A204.1 (cell line): ENCODE data around the gene MACO1.
"Not testable (repeated sequence)": the region's sequence is repeated elsewhere in the genome, so short reads cannot be mapped to it uniquely, and the experiment has no call there.

Source experiments
- FAIRE-seq: peaks from 2 replicates; lab custom pipeline; 2012; peaks lifted over from hg19 to GRCh38; lab: Jason Lieb, UNC

The MACO1 gene

DNA sequence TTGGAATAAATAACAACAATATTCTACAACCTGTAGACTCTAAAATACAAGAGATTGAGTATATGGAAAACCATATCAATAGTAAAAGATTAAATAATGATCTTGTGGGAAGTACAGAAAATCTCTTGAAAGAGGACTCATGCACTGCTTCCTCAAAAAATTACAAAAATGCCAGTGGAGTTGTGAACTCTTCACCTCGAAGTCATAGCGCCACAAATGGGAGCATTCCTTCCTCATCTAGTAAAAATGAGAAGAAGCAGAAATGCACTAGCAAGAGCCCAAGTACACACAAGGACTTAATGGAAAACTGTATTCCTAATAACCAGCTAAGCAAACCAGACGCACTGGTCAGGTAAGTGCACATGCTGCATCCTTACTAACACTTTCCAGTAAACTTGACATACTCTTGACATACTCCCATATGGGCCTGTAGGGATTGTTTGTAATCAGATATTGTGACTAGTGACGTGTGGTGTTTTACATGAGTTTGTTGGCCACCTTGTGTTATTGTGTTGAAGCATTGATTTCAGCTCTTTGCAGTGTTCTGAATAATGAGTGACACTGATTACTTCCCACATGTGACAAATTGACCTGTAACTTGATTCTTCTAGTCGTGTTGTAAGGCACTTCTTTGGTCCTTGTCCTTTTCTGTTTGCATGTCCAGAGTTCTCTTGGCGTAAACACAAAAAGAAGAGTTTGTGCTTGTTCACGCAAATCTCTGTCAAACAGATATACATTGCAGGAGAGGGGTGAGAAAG, 28.0 kb downstream of the MACO1 start:
- no peak for FAIRE-seq

DNA sequence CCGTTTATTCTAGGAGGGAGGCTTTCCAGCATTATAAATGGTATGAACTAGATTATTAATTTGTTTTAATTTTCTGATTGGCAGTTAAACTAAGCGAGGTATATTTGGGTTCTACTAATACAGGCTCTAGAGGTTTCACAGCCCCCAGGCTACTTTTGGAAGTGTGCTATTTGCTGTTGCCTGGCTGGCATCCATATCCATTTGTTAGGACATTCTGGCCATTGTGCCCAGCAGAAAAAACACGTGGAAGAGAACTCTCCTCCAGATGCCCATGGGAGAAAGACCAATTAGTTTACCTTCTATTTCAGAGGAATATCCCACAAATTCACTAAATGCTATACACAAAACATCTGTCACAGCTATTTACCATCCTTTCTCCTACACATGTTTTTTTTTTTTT, 29.3 kb downstream of the MACO1 start:
- no peak for FAIRE-seq

DNA sequence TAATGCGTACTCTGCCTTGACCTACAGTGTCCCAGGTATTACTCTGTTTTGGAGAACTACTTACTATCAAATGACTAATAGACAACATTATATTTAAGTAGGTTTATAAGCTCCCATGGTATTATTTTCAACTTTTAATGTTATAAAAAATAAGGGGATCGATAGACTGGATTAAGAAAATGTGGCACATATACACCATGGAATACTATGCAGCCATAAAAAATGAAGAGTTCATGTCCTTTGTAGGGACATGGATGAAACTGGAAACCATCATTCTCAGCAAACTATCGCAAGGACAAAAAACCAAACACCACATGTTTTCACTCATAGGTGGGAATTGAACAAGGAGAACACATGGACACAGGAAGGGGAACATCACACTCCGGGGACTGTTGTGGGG, 30.1 kb downstream of the MACO1 start:
- not testable (repeated sequence) for FAIRE-seq

DNA sequence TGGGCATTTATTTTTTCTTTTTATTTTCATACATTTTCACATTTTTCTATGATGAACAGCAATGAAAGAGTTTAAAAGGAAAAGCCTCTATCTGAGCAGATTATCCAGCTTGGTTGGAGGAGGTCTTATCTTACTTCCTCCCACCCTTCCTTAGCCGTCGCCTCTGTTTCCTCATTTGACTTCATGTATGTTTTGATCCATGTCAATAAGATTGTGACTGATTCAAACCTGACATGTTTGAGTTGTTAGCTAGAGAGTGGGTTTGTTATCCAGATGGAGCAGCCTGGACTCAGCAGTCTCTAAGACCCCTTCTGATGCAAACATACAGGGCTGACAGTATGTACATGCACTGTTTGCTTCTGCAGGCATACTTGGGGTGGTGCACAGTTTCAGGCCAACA, 31.2 kb downstream of the MACO1 start:
- FAIRE-seq, result no peak

DNA sequence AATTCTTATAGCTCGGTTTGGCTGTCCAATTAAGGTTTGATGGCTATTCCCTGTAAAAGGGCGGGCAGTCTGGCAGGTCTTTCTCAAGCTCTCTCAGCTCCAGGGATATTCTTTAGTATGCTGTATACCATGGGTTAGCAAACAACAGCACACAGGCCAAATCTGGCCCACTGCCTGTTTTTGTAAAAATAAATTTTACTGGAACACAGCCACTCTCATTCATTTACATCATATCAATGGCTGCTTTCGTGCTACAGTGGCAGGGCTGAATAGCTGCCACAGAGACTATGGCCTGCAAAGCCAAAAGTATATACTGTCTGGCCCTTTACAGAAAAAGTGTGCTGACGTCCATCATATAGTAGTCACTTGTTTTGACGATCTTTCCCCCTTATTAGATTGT, 32.0 kb downstream of the MACO1 start:
- no peak for FAIRE-seq

DNA sequence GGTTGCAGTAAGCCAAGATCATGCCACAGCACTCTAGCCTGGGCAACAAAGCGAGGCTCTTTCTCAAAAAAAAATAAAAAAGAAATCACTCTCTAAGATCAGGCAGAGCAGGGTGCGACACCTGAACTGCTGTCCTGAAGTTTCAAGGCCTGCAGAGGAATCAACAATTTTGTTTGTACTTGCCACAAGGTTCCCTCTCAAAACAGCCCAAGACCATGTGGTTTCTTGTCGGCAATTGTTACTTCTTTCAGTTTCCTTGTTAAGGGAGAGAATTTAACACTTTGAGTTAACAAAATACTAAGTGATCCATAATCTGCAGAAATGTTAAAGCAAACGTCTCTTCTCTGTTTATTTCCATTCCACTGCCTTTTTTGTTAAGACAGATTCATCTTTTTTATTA, 36.5 kb downstream of the MACO1 start:
- FAIRE-seq, result no peak

DNA sequence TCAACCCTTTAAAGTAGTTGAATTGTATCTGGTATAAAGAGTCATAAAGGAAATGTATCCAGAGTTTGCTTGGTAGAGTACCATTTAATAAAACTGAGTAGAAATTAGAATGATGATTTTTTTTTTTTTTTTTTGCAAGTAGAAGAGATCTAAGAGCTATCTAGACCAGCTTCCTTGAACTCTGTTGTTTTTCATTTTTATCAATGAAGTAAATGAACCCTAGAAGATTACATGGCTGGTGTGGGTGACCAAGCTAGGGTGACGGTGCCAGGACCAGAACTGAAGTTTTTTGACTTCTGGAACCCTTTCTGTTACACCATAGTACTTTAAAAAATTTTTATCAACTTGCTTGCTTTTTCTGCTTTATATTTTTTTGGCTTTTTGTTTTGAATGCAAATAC, 36.9 kb downstream of the MACO1 start:
- no peak for FAIRE-seq

DNA sequence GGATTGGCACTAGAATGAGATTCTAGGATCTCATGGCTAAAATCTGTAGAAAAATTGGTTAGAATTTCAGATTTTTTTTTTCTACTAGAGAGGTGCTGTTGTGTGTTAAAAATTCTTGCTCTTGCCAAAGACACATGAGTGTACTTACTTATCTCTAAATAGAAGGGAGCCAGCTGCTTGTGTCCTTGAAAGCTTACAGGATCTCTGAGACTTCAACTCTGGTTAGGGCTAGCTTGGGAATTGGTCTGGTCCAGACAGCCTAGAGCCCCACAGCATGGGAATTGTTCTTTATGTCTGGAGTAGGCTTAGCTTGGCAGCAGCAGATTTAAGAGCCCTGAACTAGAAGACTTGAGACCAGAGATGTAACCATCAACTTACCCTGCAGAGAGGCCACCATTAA, 37.3 kb downstream of the MACO1 start:
- FAIRE-seq, result no peak

DNA sequence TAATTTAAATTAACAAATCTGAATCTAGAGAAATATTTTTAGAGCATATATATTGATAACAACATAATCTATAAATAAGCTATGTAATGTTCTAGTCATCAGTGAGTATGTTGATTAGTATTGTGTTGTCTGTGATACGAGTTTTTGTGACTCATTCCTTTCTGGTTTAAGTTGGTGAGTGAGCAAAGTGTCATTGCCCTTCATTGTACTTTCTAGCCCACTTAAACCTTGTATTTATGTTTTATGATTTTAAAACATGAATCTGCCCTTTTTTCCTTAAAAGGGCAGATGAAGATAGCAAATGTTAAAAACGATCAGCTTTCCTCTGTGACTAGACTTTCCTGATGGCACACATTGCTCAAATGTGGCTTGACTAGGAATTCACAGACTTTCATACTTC, 38.5 kb downstream of the MACO1 start:
- no peak for FAIRE-seq

DNA sequence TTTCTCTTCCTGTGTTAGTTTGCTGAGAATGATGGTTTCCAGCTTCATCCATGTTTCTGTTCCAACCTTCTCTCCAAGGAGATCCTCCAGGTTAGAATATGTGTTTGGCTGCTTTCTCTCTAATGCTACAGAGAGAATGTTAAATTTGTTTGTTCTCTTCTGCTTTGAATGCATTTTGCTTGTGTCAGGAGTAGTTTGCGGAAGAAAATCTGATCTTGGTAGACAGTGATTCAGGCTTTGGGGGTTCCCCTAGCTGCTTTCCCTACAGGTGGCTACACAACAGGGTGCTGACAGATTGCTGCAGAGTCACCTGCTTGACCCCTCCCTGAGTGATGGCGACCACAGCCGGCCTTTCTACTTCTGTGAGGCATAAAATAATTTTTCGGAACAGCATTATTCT, 41.8 kb downstream of the MACO1 start:
- no peak for FAIRE-seq

DNA sequence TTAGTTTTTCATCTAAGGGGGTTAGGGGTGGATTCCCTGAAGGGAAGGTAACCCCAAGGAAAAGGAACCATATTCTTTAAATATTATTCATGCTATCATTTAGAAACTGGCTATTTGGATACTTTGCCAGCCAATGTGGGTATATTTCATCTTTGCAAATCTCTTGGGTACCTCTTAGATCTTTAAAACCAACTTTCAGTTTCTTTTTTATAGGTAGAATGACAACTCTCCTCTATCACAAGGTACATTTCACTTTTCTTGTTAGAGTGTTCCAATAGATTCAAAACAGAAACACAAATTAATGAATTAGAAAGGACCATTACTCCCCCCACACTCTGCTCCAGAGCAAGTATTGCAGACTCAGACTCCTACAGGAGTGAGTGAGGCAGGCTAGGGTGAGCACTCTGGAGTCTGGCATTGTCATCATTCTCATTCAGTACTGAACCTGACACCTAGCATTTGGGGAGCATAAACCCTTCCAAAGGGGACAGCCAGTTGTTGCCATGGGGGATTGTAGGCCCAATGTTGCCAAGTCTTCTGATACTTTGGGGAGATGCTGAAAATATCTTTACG, 43.0 kb downstream of the MACO1 start:
- no peak for FAIRE-seq

DNA sequence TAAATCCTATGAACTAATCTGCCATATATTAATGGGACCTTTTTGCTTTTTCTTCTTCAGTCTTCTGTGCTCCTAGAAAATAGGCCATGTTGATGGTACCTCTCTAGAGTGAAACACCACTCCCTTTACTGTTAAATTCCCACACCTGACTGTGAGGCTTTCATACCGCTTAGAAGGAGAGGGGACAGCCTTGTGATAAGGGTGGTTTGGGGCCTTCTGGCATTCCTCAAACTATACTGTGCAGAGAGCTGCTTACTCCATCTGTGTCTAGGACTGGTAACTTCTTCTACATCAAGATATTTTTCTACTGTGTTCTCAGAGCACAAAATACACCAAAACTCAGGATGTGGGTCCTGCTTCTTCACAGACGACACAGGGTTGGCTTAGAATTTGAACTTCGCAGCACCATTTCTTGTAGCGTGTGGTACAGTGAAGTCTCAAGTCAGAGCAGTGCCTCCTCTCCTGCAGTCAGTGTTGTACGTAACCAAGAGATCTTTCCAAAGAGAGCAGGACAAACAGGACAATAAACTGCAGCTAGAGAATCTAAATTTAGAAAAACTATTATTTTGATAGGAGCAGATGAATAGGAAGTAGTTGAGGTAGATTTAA, 43.8 kb downstream of the MACO1 start:
- no peak for FAIRE-seq

DNA sequence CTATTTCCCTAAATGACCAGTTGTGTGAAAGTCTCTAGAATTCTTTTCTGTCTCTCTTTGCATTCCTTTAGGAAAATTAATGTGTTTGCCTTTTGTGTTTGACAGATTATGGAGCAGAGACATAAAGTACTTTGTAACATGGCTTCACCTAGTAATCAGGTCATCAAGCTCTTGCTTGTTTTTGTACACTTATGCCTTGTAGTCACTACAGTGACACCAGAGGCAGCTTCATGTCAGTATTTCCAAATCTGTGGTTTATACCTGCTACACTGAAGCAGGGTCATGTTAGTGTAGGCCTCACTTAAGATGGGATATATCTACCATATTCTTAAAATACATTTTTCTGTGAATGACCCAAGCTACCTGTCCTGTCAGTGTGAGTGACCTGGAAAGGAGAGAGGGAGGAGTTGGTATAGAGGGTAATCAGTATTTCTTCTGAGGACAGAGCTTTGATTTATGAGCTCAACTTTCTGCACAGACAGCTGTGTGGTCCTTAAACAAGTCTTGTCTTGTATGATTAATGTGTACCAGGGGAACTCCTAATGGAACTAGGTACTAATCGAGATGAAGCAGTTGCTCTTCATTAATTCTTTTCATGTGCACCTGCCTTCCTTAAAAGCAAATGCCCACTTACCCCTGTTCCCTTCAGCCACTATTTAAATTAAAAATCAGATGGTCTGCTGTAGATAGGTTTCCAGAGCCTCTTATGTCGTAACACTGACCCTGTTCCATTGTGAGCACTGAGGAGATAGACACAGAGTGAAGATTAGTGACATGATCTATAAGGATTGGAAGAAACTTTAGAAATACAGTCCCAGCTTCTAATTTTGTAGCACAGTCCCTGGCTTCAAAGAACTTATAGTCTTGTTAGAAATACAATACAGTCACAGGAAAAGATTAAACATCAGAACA, 45.7 kb downstream of the MACO1 start:
- no peak for FAIRE-seq

DNA sequence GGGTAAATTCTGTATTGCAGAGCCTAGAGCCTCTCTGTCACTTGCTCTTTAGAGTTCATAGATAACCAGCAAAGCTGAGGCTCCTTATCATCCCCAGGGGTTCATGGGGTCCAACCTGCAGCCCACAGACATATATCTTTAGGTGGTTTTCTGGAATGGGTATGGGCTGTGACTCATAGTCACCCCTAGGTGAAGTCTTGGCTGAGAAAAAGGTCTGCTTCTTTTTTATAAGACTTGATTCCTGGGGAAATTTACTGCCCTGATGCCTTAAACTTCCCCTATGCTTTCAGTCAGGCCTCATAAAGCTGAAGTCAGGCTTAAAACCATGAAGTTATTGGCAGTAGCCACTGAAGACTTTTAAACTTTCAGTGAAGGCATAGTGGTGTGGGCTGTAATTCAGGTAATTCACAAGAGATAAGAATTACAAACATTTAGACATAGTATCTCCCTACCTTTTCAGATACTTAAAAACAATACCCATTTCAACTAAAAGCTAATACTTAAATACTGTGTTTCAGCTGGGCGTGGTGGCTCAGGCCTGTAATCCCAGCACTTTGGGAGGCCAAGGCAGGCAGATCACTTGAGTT, 46.8 kb downstream of the MACO1 start:
- FAIRE-seq, result no peak

DNA sequence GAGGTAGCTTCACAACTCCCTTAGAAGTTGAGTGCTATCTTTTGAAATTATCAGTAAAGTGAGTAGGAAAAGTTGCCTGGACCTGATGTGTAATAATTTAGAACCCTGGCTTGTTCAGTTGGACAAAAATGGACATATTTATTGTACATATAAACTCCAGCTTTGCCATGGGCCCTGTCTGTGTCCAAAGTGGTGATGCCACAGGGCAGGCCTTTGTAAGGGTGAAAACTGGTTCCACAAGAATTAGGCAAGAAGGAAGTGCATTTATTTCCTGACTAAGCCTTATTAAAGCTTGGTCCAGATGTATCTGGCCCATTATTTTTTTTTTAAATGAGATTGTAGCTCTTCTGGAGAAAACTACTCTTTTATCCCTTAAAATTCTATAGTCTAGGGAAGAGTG, 47.9 kb downstream of the MACO1 start:
- no peak for FAIRE-seq

DNA sequence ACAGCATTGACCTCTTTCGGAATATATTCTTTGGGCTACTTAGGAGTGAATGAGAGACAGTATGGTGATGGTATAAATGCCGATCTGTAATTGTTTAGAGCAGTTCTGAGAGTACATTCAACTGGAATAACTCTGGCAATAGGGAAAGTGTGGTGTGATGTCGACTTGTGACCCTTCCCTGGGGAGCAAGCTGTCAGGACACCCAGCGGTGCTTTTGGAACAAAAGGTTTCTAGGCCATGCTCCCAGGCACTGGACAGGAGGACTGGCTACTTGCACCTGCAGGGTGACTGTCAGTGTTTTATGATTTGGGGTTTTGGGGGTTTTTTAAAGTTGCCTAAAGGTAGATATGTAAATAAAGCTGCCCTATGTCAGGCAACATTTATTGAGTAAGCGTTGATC, 50.9 kb downstream of the MACO1 start:
- no peak for FAIRE-seq

DNA sequence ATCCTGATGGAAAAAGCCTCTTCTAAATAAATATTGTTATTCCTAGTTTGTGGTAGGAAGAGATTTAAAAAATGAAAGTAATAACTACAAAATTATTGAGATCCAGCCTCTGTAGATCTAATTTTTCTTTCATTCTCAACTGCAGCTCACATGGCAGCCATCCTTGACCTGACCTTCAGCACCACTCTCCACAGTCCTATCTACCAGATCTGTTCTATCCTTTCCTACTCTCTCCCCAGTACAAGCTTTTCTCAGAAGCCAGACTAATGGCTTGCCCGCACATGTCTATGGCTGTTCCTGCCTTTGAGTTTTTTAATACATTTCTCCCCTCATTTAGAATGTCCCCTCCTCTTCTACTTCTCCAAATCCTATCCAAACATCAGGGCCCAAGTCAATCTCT, 51.5 kb downstream of the MACO1 start:
- no peak for FAIRE-seq

DNA sequence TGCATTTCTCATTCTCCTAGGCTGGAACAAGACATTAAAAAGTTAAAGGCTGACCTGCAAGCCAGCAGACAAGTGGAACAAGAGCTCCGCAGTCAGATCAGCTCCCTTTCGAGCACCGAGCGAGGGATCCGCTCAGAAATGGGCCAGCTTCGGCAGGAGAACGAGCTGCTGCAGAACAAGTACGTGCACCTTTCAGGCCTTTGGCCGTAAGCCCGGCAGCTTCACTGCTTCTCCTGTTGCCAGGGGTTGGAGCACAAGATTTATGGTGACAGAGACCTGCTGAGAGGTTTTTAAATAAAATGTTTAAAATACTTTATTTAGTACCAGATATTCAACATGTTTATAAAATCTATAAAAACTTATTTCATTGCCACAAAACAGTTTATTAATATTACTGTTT, 53.4 kb downstream of the MACO1 start:
- no peak for FAIRE-seq

DNA sequence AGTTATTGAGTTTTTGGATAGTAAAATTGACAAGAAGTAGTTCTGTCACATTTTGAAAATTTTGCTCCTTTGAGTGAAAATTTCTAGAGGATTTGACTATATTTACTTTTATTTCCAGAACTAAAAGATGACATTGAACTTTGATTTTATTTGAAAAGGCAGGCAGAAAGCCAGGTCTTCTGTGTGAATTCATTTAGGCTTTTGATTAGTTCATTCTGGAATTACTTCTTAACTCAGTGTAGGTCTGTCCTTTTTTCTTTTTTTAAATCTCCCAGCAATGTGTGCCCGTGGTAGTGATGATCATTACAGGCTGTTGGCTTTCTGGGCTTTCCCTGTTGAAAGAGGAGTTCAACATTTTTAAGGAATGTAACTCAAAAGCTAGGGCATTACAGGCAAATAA, 53.8 kb downstream of the MACO1 start:
- no peak for FAIRE-seq

DNA sequence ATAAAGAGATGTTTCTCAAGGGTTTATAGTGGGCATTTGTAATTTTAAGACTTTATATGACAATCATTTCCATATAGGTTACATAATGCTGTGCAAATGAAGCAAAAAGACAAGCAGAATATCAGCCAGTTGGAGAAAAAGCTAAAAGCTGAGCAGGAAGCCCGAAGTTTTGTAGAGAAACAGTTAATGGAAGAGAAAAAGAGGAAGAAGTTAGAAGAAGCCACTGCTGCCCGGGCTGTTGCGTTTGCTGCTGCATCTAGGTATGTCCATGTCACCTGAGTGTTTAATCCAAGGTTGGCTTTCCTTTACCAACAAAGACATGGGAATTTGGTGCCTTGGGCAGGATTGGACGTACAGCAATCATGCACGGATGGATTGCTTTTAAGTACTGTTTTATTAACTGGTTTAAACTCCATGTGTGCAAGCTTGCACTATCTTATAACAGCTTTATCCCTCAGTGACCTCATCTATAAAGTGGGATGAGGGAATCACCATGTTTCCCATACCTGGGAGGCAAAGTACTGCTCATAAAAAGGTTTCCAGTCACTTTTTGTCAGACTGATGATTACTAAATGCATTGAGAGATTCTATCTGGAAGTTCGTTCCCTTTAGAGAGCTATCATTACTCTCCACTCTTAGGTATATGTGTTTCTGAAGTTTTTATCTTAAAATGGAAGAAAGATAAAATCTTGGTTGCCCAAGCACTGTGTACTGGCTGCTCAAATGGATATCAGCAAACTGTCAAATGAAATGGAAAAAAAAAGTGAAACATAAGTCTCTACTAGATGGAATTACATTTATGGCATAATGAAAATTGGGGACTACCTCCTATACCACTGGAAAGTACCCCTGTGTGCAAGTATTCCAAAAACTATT, 55.1 kb downstream of the MACO1 start:
- FAIRE-seq, result no peak

DNA sequence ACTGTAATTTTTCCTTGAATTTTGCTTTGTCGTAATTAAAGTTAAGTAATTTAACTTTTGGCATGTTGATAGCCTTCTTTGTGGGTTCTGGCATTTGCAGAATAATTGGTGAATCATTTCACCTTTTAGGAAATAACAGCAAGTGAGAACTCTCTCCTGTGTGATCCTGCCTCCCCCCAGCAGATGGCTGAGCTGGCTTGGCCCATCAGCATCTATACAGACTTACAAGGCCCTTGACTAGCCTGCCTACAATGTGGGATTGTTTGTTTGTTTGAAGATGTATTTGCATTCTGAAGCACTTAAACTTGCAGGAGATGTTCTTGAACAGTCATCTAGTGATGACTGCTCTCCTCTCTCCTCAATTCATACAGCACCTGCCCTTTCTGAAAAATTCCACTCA, 55.9 kb downstream of the MACO1 start:
- FAIRE-seq, result no peak

DNA sequence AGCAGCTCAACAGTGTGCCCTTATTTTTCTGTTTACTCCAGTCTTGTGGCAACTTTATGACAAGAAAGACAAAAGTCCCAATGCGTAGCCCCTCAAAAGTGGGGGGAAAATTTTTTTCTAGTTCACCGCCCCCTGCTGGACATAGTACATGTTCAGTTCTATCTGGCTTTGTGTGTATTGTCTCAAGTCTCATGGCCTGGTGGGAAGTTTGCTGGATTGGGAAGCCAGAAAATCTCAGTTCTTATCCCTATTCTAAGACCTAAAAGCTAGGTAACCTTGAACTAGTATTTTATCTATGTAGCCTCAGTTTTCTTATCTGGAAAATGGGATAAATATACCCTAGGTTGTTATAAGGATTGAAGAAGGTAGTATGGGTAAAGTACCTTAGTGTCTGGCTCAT, 56.9 kb downstream of the MACO1 start:
- FAIRE-seq, result no peak
